Astrocyte (in vitro differentiated cells and primary cell): ENCODE measurements around the gene LGALS16.

Experiments used
- CTCF ChIP-seq: IDR thresholded peaks from 2 replicates; pipeline ENCODE4 v1.5.1; 2011; ENCODE audit warnings: low read depth, mild to moderate bottlenecking, inconsistent platforms, low read length, moderate library complexity; ENCODE audit not compliant: insufficient read depth
- EZH2 ChIP-seq: IDR thresholded peaks from 2 replicates; pipeline ENCODE4 v1.6.1; 2012; ENCODE audit warnings: mild to moderate bottlenecking, low read length, inconsistent platforms; ENCODE audit not compliant: insufficient read depth

- TF ChIP-seq CTCF (no peak), EZH2 (no peak)
Observed at GRCh38 chr19:39670998-39671397, 15.3 kb downstream of the LGALS16 start.
